22Rv1 (cell line): ENCODE results near the gene CDK5R2.
A peak's percentile ranks its signal among the peaks of the same experiment; 100 is the strongest.

Experiments used
- ZFX ChIP-seq: fragments of 450-650 bp; IDR thresholded peaks from 2 replicates; pipeline ENCODE4 v1.6.1; 2017; ENCODE audit warnings: antibody characterized with exemption, borderline replicate concordance
- TF ChIP-seq, protein P1 (sequence below): fragments of 450-650 bp; IDR thresholded peaks from 2 replicates; pipeline ENCODE4 v1.5.1; 2017; ENCODE audit warnings: mild to moderate bottlenecking

DNA sequence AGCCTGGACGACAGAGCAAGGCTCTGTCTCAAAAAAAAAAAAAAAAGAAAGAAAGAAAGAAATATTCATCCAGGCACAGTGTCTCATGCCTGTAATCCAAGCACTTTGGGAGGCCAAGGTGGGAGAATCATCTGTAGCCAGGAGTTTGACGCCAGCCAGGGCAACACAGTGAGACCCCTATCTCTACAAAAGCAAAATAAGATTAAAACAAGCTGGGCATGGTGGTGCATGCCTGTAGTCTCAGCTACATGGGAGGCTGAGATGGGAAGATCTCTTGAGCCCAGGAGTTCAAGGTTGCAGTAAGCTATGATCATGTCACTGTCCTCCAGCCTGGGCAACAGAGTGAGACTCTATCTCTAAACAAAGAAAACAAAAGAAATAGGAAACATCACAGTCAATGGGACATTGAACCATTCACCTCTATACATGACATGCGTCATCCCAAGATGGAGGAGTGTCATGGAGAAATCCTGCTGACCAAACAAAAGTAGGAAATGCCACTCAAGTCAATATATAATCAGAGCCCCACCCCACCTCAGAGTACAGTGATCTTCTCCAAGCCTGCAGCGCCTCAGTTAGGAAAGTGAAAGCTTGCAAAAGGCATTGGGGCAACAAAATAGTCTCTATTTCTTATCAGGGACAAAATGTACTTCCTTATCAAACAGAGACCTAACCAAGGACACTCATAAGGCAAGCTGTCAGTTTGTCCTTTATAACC is 15.8 kb downstream of the CDK5R2 start:
- TF ChIP-seq, protein P1, sequence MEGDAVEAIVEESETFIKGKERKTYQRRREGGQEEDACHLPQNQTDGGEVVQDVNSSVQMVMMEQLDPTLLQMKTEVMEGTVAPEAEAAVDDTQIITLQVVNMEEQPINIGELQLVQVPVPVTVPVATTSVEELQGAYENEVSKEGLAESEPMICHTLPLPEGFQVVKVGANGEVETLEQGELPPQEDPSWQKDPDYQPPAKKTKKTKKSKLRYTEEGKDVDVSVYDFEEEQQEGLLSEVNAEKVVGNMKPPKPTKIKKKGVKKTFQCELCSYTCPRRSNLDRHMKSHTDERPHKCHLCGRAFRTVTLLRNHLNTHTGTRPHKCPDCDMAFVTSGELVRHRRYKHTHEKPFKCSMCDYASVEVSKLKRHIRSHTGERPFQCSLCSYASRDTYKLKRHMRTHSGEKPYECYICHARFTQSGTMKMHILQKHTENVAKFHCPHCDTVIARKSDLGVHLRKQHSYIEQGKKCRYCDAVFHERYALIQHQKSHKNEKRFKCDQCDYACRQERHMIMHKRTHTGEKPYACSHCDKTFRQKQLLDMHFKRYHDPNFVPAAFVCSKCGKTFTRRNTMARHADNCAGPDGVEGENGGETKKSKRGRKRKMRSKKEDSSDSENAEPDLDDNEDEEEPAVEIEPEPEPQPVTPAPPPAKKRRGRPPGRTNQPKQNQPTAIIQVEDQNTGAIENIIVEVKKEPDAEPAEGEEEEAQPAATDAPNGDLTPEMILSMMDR: 0 out of 2 replicates have a peak, but pooled peaks have one; percentile 18
- TF ChIP-seq ZFX: no peak
